LNCAP (cell line): ENCODE results near the gene HYPK.

ENCODE experiments used
- TF ChIP-seq, protein P1 (sequence below): fragments of 450-650 bp; IDR thresholded peaks from 2 replicates; pipeline ENCODE4 v1.5.1; 2017; ENCODE audit warnings: mild to moderate bottlenecking

Gene HYPK

DNA sequence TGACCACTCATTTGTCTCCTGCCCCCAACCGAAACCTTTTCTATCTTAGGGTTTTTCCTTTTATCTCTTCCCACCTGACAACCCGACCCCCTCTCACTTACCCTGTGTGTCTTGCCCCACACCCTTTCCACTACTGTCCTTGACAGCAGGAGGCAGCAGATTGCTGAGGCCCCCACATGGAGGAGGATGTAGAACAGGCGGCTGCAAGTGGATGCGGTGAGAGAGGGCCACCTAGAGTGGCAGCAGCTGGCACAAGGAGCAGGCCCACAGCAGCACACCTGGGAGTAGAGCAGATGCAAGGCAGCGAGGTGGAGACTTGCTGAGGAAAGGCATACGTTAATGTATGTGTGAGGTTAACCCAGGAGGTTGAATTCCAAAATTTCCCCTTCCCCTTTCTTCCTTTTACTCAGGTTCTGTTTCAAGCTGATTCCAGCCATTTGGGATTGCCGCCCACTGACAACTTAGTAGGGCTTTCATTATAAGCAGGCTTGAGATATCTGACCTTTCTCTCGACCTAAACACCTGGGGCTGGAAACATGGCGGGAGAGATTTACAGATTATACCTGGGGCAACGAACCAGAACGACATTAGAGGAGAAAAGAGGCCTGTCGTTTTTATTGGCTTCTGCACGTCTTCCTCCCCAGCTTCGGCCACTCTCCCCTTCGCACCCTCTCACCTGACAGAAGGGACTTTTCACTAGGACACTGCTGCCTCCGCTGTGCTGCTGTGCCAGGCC lies 1.0 kb upstream of the HYPK start:
- TF ChIP-seq, protein P1, sequence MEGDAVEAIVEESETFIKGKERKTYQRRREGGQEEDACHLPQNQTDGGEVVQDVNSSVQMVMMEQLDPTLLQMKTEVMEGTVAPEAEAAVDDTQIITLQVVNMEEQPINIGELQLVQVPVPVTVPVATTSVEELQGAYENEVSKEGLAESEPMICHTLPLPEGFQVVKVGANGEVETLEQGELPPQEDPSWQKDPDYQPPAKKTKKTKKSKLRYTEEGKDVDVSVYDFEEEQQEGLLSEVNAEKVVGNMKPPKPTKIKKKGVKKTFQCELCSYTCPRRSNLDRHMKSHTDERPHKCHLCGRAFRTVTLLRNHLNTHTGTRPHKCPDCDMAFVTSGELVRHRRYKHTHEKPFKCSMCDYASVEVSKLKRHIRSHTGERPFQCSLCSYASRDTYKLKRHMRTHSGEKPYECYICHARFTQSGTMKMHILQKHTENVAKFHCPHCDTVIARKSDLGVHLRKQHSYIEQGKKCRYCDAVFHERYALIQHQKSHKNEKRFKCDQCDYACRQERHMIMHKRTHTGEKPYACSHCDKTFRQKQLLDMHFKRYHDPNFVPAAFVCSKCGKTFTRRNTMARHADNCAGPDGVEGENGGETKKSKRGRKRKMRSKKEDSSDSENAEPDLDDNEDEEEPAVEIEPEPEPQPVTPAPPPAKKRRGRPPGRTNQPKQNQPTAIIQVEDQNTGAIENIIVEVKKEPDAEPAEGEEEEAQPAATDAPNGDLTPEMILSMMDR = no peak

DNA sequence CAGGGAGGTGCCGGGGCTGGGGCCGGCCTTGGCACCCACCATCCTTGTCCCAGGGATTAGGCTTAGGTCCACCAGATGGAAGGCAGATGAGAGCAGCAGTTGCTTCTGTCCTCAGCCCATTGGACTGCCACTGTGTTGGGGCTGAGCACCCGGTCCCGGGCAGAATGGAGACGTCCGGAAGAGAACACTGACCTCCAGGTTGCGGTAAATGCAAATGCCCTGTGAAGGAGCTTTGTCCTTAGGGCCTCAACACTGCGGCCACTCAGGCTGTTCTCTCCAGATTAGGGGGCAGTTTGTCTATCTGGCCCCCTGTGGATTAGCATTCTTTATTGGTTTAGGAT lies 484 bp upstream of the HYPK start, which contains the start of gene SERINC4:
Gene SERINC4 (minus strand): TSS at position 276 of the 341 bp plus-strand sequence. CDS start 234 bp downstream, at position 42.
- TF ChIP-seq, protein P1 = no peak

DNA sequence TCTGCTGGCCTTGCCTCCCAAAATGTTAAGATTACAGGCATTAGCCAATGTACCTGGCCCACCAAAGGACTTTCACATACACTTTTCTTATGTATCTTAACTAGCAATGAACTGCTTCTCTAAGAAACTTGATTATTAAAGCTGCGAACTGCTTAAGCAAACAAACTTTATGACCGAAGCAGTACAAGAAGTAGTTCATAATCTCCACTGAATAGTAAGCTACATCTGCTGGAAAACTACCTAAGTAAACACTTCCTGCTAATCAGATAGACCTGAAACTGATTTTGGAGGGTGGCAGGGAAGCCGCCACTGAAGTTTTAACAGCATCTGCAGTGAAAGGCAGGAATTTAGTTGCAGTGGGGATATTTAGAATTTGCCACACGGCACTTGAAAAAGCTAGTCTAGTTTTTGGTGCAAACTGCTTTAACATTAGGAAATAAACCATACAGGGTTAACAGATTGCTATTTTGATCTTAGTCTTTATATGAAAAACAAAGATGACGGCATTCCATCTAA lies 8.1 kb downstream of the HYPK start:
- TF ChIP-seq, protein P1 = no peak

DNA sequence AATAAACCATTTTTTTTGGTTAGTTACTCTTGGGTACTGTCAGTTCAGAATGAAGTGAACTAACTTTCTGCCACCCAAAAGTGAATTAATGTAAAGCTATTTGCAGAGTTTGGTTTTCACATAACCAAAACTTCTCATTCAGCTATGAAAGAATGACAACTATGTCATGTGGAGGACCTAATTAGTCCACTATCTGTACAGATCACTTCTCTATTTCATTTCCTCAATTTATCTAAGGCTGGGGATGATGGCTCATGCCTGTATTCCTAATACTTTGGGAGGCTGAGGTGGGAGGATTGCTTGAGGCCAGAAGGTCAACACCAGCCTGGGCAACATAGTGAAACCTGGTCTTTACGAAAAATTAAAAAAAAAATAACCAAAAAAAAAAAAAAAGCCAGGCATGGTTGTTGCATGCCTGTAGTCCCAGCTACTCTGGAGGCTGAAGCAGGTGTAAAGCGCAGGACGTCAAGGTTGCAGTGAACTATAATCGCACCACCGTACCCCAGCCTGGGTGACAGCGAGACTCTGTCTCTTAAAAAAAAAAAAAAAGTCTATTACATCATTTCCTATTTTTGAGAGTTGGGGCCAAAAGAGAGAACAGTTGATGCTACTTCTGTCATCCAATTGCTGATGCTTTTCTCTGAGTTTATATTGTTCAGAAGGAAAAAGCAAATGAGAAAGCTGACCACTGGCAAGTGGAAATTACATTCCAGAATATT lies 8.7 kb downstream of the HYPK start:
- TF ChIP-seq, protein P1 = no peak

DNA sequence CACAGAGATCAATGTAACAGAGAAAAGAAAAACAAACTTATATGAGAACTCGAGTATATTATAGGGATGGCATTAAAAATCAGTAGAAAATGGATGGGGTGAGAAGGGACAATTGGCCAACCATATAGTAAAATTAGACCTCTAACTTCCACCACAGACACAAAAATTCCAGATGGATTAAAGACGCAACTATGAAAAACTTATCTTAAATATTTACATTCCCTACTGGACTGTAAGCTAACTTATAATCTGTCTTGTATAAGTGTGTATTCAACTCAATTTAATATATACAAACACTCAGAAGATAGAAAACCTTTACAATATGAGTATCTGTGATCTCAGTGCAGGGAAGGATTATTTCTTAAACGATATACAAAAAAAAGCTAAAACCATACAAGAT lies 21.1 kb downstream of the HYPK start:
- TF ChIP-seq, protein P1 = no peak

DNA sequence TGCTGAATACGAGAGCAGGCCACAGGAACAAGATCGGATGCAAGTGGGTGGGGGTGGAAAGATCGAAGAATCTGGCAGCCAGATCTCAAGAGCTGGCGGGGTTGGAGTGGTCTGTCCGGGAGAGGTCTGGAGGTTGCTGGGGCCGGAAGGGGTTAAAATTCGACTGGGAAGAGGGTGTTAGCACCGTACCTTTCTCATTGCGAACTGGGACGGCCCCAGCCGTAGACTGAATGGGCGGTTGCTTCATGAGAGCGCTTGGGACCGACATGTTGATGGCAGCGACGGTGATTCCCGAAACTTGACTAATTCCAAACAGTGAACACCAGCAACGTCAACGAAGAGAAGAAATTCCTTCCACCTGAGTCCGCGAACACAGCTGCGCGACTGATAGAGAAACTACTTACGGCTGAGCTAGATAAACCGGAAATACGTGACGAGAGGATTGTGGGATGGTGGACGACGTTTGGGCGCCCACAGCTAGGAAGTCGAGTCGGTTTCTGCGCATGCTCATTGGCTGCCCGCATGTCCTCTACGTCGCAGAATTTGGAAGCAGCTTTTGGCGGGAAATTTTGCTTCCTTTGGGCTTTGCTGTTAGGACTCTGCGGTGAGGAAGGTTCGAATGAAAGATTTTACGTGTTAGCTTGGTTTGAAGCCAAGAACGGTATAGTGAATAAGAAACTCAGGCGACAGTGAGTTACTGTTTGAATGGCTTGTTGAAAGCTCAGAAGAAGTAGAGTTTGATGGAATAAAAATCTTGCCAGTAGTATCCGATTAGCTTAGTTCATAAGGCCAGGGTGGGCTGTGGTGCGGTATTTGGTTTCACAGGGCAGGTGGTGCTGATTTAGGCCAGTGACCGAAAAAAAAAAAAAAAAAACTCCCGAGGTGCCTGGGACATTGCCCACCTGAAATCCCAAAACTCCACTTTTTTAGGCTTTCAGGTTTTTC lies 24.2 kb downstream of the HYPK start, which contains the start of gene MFAP1:
Gene MFAP1 (minus strand): TSS at position 389 of the 945 bp plus-strand sequence. CDS start 121 bp downstream, at position 268.
- TF ChIP-seq, protein P1 = no peak

DNA sequence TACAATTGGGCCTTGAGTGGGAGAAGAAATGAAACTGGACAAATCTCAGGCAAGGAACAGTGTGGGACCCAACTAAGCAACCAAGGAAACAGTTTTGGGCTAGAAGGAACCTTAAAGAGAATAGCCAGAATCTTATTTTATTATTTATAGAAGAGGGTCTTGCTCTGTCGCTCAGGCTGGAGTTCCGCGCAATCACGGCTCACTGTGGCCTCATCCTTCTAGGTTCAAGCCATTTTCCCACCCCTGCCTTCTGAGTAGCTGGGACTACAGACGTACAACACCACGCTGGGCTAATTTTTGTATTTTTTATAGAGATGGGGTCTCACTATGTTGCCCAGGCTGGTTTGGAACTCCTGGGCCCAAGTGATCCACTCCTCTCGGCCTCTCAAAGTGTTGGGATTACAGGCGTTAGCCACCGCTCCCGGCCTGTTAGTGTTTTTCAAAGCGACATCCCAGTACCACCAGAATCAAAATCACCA lies 25.7 kb downstream of the HYPK start:
- TF ChIP-seq, protein P1 = no peak
